Measurements from ENCODE around the gene GPR160. TPM values are rescaled to one million over a fixed set of nuclear protein-coding genes. Genes with fewer than 3 reads are reported as not detected.
A peak's percentile ranks its signal among the peaks of the same experiment; 100 is the strongest.

The GPR160 gene
- total and polyA plus RNA-seq, 12 donors: 0.22 to 1.9 (median 0.83) TPM

DNA sequence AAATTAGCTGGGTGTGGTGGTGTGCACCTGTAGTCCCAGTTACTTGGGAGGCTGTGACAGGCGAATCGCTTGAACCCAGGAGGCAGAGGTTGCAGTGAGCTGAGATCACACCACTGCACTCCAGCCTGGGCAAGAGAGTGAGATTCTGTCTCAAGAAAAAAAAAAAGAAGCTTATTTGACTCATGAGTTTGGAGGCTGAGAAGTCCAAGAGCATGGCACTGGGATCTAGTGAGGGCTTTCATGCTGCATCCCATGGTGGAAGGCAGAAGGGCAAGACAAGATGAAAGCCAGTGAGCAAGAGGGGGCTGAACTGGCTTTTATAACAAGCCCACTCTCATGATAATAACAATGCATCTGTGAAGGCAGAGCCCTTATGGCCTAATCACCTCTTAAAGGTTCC is 37.7 kb upstream of the GPR160 start:
- intact Hi-C loops (cut with DNase I): loop anchor here in 1 of 10 donors (5.0 kb wide), 1 partner anchor 33 kb away; the partner anchor contains the start of gene SEC62
- H3K27me3 ChIP-seq: no peaks in the 10 kb centered on the region
- TF ChIP-seq, protein P1, sequence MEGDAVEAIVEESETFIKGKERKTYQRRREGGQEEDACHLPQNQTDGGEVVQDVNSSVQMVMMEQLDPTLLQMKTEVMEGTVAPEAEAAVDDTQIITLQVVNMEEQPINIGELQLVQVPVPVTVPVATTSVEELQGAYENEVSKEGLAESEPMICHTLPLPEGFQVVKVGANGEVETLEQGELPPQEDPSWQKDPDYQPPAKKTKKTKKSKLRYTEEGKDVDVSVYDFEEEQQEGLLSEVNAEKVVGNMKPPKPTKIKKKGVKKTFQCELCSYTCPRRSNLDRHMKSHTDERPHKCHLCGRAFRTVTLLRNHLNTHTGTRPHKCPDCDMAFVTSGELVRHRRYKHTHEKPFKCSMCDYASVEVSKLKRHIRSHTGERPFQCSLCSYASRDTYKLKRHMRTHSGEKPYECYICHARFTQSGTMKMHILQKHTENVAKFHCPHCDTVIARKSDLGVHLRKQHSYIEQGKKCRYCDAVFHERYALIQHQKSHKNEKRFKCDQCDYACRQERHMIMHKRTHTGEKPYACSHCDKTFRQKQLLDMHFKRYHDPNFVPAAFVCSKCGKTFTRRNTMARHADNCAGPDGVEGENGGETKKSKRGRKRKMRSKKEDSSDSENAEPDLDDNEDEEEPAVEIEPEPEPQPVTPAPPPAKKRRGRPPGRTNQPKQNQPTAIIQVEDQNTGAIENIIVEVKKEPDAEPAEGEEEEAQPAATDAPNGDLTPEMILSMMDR (IDR thresholded peaks at IDR 0.05): no peak
- H3K4me3 ChIP-seq: no peak overlapping the region
- 98% methylated on average over 2 of the region's 2 CpGs for WGBS, 2 donors
- peaks cover 0 to 28% (median 0%) of the 10 kb centered on the region in 9 donors for H3K36me3 ChIP-seq
- H3K4me1 ChIP-seq: peaks cover 0 to 32% (median 17%) of the 10 kb centered on the region in 9 donors
- no peak overlapping the region for H3K27ac ChIP-seq
- H3K9me3 ChIP-seq: peaks cover 0 to 3% (median 0%) of the 10 kb centered on the region in 11 donors
- ATAC-seq (no peak), DNase-seq (no peak)

DNA sequence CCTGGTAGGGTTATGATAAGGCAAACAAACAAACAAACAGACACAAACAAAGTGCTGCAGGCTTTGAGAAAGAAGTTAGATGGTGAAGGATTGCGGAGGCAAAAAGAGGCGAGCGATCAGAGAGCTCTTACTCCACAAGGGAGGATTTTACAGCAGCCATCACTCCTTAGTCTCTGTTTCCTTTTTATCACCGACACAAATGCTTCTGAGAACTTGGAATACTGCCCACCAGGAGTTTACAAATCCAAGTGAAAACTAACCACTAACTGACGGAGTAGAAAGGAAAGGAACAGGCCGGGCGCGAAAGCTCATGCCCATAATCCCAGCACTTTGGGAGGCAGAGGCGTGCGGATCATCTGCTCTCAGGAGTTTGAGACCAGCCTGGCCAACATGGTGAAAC is 35.6 kb upstream of the GPR160 start:
- H3K9me3 ChIP-seq: peaks cover 0 to 3% (median 0%) of the 10 kb centered on the region in 11 donors
- peaks cover 0 to 10% (median 0%) of the 10 kb centered on the region in 9 donors for H3K36me3 ChIP-seq
- H3K27ac ChIP-seq: peak overlapping the region; percentile 21 to 83 (median 62)
- intact Hi-C loops (cut with DNase I): loop anchor here in 1 of 10 donors (5.0 kb wide), 1 partner anchor 35 kb away; the partner anchor contains the start of gene SEC62
- no peaks in the 10 kb centered on the region for H3K27me3 ChIP-seq
- peaks cover 0 to 33% (median 9%) of the 10 kb centered on the region in 9 donors for H3K4me1 ChIP-seq
- DNase-seq (no peak), ATAC-seq (peak in 1 of 8 donors; percentile 29)
- TF ChIP-seq, protein P1 (IDR thresholded peaks at IDR 0.05): no peak
- peak overlapping the region in 7 of 10 donors; percentile 15 to 40 (median 32) for H3K4me3 ChIP-seq
- WGBS, 2 donors: 63 to 71% methylated on average over 10 of the region's 10 CpGs

DNA sequence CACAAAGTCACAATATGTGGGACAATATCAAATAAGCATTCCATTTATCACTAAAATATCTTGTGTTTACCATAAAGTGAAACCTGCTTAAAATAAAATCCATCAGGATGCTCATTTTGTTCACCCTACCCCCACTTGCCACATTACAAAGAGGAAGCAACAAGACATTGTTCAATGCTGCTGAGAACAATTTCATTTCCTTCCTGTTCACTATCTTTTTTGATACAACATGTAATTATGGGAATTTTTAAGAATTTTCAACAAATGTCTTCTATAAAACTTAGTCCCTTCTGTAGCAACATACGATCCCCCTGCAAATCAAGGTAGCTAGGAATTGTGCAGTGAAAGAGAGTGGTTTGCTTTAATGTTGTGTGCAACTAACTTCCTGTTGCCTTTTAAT is 34.9 kb upstream of the GPR160 start:
- Histone ChIP-seq H3K4me3 (peak overlapping the region in 7 of 10 donors; percentile 15 to 40 (median 32)), H3K27ac (peak overlapping the region; percentile 21 to 83 (median 62))
- intact Hi-C loops (cut with DNase I): loop anchor here in 1 of 10 donors (5.0 kb wide), 1 partner anchor 36 kb away; the partner anchor contains the start of gene SEC62

DNA sequence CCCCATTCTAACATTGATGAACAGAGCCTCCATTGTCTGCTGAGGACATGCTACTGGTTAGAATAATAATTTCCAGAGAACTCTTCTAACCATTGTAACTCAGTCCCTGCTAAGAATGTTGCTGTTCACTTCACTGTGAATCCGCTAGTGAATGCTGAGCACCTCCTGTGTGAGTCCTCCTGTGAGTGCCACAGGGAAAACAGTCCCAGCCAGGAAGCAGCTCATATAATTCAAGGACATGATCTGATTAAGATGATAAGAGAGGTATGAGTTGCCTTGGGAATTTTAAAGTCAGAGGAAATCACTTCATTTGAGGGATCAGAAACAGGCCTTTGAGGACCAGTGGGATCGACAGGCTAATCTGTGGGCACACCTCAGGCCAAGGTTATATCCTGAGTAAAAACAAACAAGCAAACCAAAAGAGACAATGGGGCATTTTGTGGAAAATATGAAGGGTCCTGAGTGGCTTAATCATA is 33.9 kb upstream of the GPR160 start:
- DNase-seq (no peak), ATAC-seq (peak in 6 of 8 donors; percentile 47 to 75 (median 59))
- Histone ChIP-seq H3K9me3 (peaks cover 0 to 3% (median 0%) of the 10 kb centered on the region in 11 donors), H3K4me3 (no peak overlapping the region), H3K27ac (peak overlapping the region in 8 of 10 donors; percentile 25 to 83 (median 61)), H3K36me3 (peaks cover 0 to 10% (median 0%) of the 10 kb centered on the region in 9 donors), H3K4me1 (peaks cover 0 to 33% (median 9%) of the 10 kb centered on the region in 9 donors), H3K27me3 (no peaks in the 10 kb centered on the region)
- TF ChIP-seq, protein P1 (IDR thresholded peaks at IDR 0.05): no peak
- intact Hi-C loops (cut with DNase I): loop anchor here in 1 of 10 donors (5.0 kb wide), 1 partner anchor 37 kb away; the partner anchor contains the start of gene SEC62
- 60 to 61% methylated on average over 2 of the region's 2 CpGs for WGBS, 2 donors

More for the DNA sequence above, 34.9 kb upstream of the GPR160 start:
- Histone ChIP-seq H3K9me3 (peaks cover 0 to 3% (median 0%) of the 10 kb centered on the region in 11 donors), H3K27me3 (no peaks in the 10 kb centered on the region), H3K4me1 (peaks cover 0 to 38% (median 9%) of the 10 kb centered on the region in 9 donors), H3K36me3 (peaks cover 0 to 10% (median 0%) of the 10 kb centered on the region in 9 donors)
- WGBS, 2 donors: 48 to 75% methylated on average over 1 of the region's 1 CpG
- DNase-seq (no peak), ATAC-seq (peak in 4 of 8 donors; percentile 64 to 71 (median 70))
- TF ChIP-seq, protein P1 (IDR thresholded peaks at IDR 0.05): no peak
